Measurements from ENCODE around the gene KRT82. TPM values are rescaled to one million over a fixed set of nuclear protein-coding genes. Genes with fewer than 3 reads are reported as not detected.

The KRT82 gene
- total RNA-seq, 3 donors from 2014 or later = not detected

DNA sequence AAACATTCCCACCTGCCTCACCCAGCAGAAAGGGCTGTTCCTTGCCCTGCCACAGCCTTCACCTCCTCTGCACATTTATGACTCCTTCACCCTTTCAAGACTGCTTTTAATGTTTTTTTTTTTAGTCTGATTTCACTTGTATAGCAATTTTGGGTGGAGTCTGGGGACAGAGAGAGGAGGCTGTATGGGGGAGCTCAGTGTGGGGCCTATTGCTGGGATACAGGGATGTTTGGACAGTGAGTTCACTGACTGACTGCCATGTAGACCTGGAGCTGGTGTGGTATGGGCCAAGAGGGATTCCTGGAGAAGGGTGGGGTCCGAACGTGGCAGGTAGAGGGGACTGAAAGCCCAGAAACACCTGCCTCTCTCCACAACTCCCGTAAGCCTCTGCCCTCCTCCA is 36.9 kb downstream of the KRT82 start:
- H3K27ac ChIP-seq = no peak overlapping the region
- H3K4me1 ChIP-seq = no peaks in the 10 kb centered on the region
- no peaks in the 10 kb centered on the region for H3K36me3 ChIP-seq
- intact Hi-C loops (cut with DNase I; ENCODE audit: low total_unique reads) = loop anchor here (10.0 kb wide), 1 partner anchor 506 kb away; no protein-coding TSS in a partner anchor
- TF ChIP-seq POLR2A (IDR thresholded peaks at IDR 0.05) = no peak
- TF ChIP-seq POLR2AphosphoS5 (IDR thresholded peaks at IDR 0.05) = no peak
- TF ChIP-seq, protein P1, sequence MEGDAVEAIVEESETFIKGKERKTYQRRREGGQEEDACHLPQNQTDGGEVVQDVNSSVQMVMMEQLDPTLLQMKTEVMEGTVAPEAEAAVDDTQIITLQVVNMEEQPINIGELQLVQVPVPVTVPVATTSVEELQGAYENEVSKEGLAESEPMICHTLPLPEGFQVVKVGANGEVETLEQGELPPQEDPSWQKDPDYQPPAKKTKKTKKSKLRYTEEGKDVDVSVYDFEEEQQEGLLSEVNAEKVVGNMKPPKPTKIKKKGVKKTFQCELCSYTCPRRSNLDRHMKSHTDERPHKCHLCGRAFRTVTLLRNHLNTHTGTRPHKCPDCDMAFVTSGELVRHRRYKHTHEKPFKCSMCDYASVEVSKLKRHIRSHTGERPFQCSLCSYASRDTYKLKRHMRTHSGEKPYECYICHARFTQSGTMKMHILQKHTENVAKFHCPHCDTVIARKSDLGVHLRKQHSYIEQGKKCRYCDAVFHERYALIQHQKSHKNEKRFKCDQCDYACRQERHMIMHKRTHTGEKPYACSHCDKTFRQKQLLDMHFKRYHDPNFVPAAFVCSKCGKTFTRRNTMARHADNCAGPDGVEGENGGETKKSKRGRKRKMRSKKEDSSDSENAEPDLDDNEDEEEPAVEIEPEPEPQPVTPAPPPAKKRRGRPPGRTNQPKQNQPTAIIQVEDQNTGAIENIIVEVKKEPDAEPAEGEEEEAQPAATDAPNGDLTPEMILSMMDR (IDR thresholded peaks at IDR 0.05) = no peak
- H3K27me3 ChIP-seq = no peaks in the 10 kb centered on the region
- DNase-seq (ENCODE audit: low spot score in 2 of 2) = peak in 1 of 2 donors; percentile 2
- no peak overlapping the region for H3K4me3 ChIP-seq
- no peaks in the 10 kb centered on the region for H3K9me3 ChIP-seq

DNA sequence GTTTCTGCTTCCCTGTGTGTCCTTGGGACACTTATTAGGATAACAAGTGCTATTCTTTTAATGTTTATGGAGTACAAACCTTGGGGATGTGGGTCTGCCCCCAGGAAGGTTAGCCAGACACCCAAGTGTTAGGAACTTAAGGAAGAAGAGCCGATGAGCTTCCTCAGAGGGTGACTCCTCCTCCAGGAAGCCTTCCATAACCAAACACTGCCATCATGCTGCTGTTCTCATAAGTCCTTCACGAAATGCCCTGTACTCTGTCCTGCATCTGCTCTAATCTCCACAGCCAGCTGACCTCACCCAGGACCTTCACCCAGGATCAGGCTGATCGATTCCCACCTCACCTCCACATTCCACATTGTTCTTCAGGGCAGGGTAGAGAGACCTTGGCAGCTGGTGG is 37.6 kb downstream of the KRT82 start:
- H3K9me3 ChIP-seq = no peaks in the 10 kb centered on the region
- H3K27me3 ChIP-seq = no peaks in the 10 kb centered on the region
- no peak overlapping the region for H3K4me3 ChIP-seq
- DNase-seq (ENCODE audit: low spot score in 2 of 2) = peak in 1 of 2 donors; percentile 12
- no peak overlapping the region for H3K27ac ChIP-seq
- intact Hi-C loops (cut with DNase I; ENCODE audit: low total_unique reads) = loop anchor here (10.0 kb wide), 1 partner anchor 506 kb away; no protein-coding TSS in a partner anchor
- no peaks in the 10 kb centered on the region for H3K4me1 ChIP-seq
- TF ChIP-seq POLR2A (IDR thresholded peaks at IDR 0.05) = no peak
- TF ChIP-seq, protein P1 (IDR thresholded peaks at IDR 0.05) = no peak
- no peak for TF ChIP-seq POLR2AphosphoS5 (IDR thresholded peaks at IDR 0.05)
- no peaks in the 10 kb centered on the region for H3K36me3 ChIP-seq

DNA sequence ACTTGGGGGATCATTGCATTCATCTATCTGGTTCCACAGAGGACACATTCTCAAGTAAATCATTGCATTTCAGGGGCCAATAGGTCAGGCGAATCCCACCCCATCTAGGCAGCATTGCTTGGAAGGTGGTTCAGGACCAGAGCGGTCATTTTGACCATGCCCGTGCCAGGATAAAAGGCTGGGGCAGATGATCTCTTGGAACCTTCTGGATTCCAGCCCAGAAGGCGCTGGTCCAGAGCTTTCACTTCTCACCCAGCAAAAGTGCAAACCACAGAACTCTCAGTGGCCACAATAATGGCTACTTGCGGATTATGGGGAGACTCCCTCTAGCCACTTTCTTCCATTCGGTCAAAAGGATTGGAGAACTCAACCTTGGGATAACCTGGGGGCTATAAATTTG is 38.3 kb downstream of the KRT82 start:
- no peak for DNase-seq (ENCODE audit: low spot score in 2 of 2)
- H3K4me1 ChIP-seq = no peaks in the 10 kb centered on the region
- intact Hi-C loops (cut with DNase I; ENCODE audit: low total_unique reads) = loop anchor here (10.0 kb wide), 1 partner anchor 507 kb away; no protein-coding TSS in a partner anchor
- H3K36me3 ChIP-seq = no peaks in the 10 kb centered on the region
- no peak overlapping the region for H3K27ac ChIP-seq
- TF ChIP-seq, protein P1 (IDR thresholded peaks at IDR 0.05) = no peak
- TF ChIP-seq POLR2A (IDR thresholded peaks at IDR 0.05) (no peak), POLR2AphosphoS5 (IDR thresholded peaks at IDR 0.05) (no peak)
- no peak overlapping the region for H3K4me3 ChIP-seq
- no peaks in the 10 kb centered on the region for H3K27me3 ChIP-seq
- H3K9me3 ChIP-seq = no peaks in the 10 kb centered on the region

DNA sequence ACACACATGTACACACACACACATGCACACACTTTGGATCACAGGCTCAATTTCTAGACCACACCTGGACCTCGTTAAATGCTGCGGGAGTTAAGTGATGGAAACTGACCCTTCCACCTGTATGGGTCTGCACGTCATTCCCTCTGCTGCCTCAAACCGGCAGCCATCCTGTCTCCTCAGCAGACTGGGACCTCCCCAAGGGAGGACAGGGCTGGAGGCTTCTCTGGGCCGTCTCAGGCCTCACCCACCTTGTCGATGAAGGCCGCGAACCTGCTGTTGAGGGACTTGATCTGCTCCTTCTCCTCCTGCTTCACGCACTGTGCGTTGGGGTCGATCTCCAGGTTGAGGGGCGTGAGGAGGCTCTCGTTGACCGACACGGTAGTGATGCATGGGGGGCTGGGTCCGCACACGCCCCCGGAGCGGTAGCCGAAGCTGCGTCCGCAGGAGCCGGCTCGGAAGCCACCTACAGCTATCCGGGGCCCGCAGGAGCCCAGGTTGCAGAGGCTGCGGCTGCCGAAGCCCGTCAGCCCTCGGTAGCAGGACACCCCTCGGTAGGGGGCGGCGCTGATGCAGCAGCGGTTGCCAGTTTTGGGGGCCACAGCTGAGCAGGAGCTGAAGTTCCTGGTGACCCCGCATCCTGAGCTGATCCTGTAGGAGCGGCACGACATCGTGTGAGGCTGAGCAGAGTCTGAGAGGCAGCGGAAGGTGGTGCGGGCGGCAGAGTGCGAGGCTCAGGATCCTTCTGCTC is 39.2 kb downstream of the KRT82 start, which contains the start of gene KRT85:
Gene KRT85, minus strand, starts transcription at position 744 of the 748 bp plus-strand sequence. Its CDS starts 76 bp downstream, at position 668.
- no peaks in the 10 kb centered on the region for H3K36me3 ChIP-seq
- DNase-seq (ENCODE audit: low spot score in 2 of 2) = no peak
- no peaks in the 10 kb centered on the region for H3K27me3 ChIP-seq
- no peak within 1 kb of the TSS for H3K27ac ChIP-seq
- intact Hi-C loops (cut with DNase I; ENCODE audit: low total_unique reads) = loop anchor here (10.0 kb wide), 1 partner anchor 508 kb away; no protein-coding TSS in a partner anchor
- no peak within 1 kb of the TSS for H3K4me3 ChIP-seq
- TF ChIP-seq POLR2A (IDR thresholded peaks at IDR 0.05) = no peak
- TF ChIP-seq, protein P1 (IDR thresholded peaks at IDR 0.05) = no peak
- TF ChIP-seq POLR2AphosphoS5 (IDR thresholded peaks at IDR 0.05) = no peak
- H3K4me1 ChIP-seq = no peaks in the 10 kb centered on the region
- no peaks in the 10 kb centered on the region for H3K9me3 ChIP-seq

DNA sequence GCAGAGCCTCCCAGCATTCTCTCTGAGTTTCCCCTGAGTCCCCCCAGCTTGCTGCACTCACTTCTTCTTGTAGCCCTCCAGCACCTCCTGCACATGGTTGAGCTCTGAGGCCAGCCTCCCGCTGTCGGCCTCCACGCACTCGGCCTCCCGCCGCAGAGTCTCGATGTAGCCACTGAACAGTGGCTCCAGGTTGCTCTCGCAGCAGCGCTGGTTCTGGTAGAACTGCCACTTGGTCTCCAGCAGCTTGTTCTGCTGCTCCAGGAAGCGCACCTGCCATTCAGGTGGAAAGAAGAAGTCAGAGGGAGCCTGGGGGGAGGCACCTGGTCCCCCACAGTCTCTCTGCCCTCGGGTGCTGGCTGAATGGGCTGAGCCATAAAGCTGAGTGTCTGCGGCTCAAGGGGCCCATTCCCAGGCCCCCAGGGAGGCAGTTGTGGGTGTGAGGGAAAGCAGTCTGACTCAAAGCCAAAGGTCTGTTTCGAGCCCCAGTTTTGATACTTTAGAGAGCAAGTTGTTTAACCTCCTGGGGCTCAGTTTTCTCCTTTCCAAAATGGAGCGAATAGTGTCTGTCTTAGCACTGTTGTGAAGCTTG is 41.1 kb downstream of the KRT82 start:
- H3K4me3 ChIP-seq = no peak overlapping the region
- DNase-seq (ENCODE audit: low spot score in 2 of 2) = no peak
- H3K4me1 ChIP-seq = no peaks in the 10 kb centered on the region
- H3K36me3 ChIP-seq = no peaks in the 10 kb centered on the region
- intact Hi-C loops (cut with DNase I; ENCODE audit: low total_unique reads) = loop anchor here (10.0 kb wide), 1 partner anchor 510 kb away; no protein-coding TSS in a partner anchor
- no peaks in the 10 kb centered on the region for H3K9me3 ChIP-seq
- no peaks in the 10 kb centered on the region for H3K27me3 ChIP-seq
- TF ChIP-seq POLR2A (IDR thresholded peaks at IDR 0.05) (no peak), POLR2AphosphoS5 (IDR thresholded peaks at IDR 0.05) (no peak)
- TF ChIP-seq, protein P1 (IDR thresholded peaks at IDR 0.05) = no peak
- H3K27ac ChIP-seq = no peak overlapping the region
